Nephron (organoid): Measurements from ENCODE around the gene PKIB.
"Not testable (repeated sequence)": the region's sequence is repeated elsewhere in the genome, so short reads cannot be mapped to it uniquely, and the experiment has no call there.

Source experiments
- H3K27ac Mint-ChIP-seq, 3 experiments: 2 replicates each; pipeline ENCODE4 v1.8.0; 2020; ENCODE audit warnings: mixed read lengths in 3 of 3, mild to moderate bottlenecking in 2 of 3, moderate library complexity in 1 of 3
- H3K27me3 Mint-ChIP-seq: 2 replicates; pipeline ENCODE4 v1.8.0; 2021; ENCODE audit warnings: low read depth, mild to moderate bottlenecking, moderate library complexity, mixed read lengths
- H3K36me3 Mint-ChIP-seq: 2 replicates; pipeline ENCODE4 v1.8.0; 2020; ENCODE audit warnings: low read depth, mixed read lengths
- H3K4me1 Mint-ChIP-seq: 2 replicates; pipeline ENCODE4 v1.8.0; 2020; ENCODE audit warnings: mixed read lengths
- H3K4me3 Mint-ChIP-seq, 3 experiments: 2 replicates each; pipeline ENCODE4 v1.8.0; 2020; ENCODE audit warnings: mild to moderate bottlenecking in 3 of 3, mixed read lengths in 3 of 3, moderate library complexity in 2 of 3
- H3K9me3 Mint-ChIP-seq: 2 replicates; pipeline ENCODE4 v1.8.0; 2020; ENCODE audit warnings: mixed read lengths
- TF ChIP-seq, protein P1 (sequence below), 3 experiments: fragments of 200-600 bp; sonication (generic); IDR thresholded peaks; one replicate each; pipeline ENCODE4 v1.5.0; 2021; ENCODE audit warnings: antibody characterized with exemption in 3 of 3; ENCODE audit not compliant: unreplicated experiment in 3 of 3

Gene PKIB

DNA sequence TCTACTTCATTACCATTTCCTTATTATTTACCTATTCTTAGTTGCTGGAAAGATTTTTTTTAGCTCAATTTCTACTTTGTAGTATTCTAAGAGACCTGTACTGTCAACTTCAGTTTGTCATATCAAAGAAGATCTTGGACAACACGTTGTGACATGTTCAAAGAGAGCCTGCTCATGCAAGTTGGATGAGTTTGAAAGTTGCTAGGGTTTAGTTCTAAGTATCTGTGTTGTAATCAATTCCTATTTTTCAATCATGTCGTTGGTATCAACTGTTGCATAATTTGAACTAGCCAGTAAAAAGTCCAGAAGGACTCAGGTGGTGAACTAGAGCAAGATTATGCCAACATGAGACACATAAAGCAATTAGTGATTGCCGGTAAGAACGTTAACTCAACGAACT lies 30.2 kb downstream of the PKIB start:
- Mint-ChIP-seq H3K27ac (no peak overlapping the region), H3K4me3 (no peak overlapping the region), H3K4me1 (no peaks in the 10 kb centered on the region), H3K27me3 (peaks cover 3% of the 10 kb centered on the region), H3K9me3 (no peaks in the 10 kb centered on the region), H3K36me3 (no peaks in the 10 kb centered on the region)
- TF ChIP-seq, protein P1, sequence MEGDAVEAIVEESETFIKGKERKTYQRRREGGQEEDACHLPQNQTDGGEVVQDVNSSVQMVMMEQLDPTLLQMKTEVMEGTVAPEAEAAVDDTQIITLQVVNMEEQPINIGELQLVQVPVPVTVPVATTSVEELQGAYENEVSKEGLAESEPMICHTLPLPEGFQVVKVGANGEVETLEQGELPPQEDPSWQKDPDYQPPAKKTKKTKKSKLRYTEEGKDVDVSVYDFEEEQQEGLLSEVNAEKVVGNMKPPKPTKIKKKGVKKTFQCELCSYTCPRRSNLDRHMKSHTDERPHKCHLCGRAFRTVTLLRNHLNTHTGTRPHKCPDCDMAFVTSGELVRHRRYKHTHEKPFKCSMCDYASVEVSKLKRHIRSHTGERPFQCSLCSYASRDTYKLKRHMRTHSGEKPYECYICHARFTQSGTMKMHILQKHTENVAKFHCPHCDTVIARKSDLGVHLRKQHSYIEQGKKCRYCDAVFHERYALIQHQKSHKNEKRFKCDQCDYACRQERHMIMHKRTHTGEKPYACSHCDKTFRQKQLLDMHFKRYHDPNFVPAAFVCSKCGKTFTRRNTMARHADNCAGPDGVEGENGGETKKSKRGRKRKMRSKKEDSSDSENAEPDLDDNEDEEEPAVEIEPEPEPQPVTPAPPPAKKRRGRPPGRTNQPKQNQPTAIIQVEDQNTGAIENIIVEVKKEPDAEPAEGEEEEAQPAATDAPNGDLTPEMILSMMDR (IDR thresholded peaks at IDR 0.05; ENCODE audit: unreplicated experiment in 3 of 3), result no peak

DNA sequence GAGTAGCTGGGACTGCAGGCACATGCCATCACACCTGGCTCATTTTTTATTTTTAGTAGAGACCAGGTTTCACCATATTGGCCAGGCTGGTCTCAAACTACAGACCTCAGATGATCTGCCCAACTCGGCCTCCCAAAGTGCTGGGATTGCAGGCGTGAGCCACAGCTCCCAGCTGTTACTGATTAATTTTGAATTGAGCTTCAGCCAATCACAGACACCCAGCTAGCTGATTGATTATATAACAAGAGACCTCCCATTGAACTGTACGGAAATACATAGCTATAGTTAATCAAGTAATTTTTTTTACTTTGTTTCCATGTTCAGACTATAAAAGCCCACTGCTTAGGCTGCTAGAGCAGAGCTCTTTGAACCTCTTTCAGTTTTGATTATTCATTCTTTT lies 31.6 kb downstream of the PKIB start:
- TF ChIP-seq, protein P1 (IDR thresholded peaks at IDR 0.05; ENCODE audit: unreplicated experiment in 3 of 3), result no peak
- H3K27ac Mint-ChIP-seq, result no peak overlapping the region
- peaks cover 6% of the 10 kb centered on the region for H3K27me3 Mint-ChIP-seq
- H3K9me3 Mint-ChIP-seq, result no peaks in the 10 kb centered on the region
- H3K4me1 Mint-ChIP-seq, result no peaks in the 10 kb centered on the region
- H3K36me3 Mint-ChIP-seq, result no peaks in the 10 kb centered on the region
- H3K4me3 Mint-ChIP-seq, result no peak overlapping the region

DNA sequence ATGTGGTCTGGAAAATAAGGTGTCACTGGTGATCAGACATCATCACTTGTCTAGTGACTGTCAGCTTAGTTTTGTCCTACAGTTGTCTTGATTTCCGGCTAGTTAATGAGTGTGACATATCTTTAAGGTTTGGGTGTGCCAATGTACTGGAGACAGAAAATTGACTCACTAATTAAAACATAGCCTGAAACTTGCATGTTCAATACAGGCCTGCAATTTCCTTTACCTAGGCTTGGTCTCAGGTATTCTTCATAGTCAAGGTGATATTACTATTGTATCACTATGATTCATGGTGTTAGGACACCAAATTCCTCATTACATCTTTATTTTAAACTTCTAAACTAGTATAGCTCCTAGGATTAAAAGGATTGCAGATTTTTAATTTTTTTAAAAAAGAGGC lies 32.4 kb downstream of the PKIB start:
- not testable (repeated sequence) for H3K4me3 Mint-ChIP-seq, H3K9me3 Mint-ChIP-seq, H3K27me3 Mint-ChIP-seq, H3K4me1 Mint-ChIP-seq, H3K27ac Mint-ChIP-seq, H3K36me3 Mint-ChIP-seq

DNA sequence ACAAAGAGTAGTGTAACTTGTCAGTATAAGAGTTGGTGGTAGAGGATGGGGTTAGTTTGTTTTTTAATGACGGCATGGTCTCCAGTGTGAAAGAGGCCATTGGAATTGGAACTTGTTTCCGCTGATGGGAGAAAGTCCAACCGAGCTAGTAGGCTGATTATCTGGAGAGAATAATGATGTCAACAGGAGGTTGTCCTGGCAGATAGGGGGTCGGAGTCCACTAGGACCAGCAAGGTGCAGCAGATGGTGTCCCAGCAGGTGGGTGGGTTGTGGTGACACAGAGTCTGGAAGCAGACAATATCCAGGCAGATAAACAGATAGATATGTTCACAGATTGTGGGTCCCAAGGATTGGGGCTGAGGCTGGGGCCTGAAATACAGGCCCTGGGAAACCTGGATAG lies 35.1 kb downstream of the PKIB start:
- Mint-ChIP-seq H3K36me3 (no peaks in the 10 kb centered on the region), H3K27ac (no peak overlapping the region), H3K9me3 (no peaks in the 10 kb centered on the region), H3K27me3 (peaks cover 6% of the 10 kb centered on the region), H3K4me3 (no peak overlapping the region), H3K4me1 (no peaks in the 10 kb centered on the region)
- TF ChIP-seq, protein P1 (IDR thresholded peaks at IDR 0.05; ENCODE audit: unreplicated experiment in 3 of 3), result no peak

DNA sequence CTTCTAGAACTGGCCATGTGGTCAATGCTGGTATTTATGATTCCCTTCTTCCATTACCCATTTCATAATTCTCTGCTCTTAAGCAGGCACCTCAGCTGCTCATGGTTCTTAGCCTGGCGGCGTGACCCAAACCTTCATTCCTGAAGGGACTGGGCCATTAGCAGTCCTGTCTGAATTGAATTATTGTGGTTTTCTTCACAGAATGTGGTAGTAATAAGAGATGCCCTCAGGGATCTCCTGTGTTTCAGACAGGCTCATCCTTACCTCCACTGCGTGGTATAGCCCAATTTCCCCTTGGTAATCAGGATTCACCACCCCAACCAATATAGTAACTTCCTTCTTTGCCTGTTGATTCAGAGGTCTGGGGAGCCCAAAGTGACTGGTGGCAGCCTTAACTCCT lies 37.6 kb downstream of the PKIB start:
- Mint-ChIP-seq H3K27me3 (peaks cover 6% of the 10 kb centered on the region), H3K9me3 (no peaks in the 10 kb centered on the region), H3K4me3 (no peak overlapping the region), H3K27ac (no peak overlapping the region), H3K4me1 (no peaks in the 10 kb centered on the region), H3K36me3 (no peaks in the 10 kb centered on the region)
- TF ChIP-seq, protein P1 (IDR thresholded peaks at IDR 0.05; ENCODE audit: unreplicated experiment in 3 of 3), result no peak

DNA sequence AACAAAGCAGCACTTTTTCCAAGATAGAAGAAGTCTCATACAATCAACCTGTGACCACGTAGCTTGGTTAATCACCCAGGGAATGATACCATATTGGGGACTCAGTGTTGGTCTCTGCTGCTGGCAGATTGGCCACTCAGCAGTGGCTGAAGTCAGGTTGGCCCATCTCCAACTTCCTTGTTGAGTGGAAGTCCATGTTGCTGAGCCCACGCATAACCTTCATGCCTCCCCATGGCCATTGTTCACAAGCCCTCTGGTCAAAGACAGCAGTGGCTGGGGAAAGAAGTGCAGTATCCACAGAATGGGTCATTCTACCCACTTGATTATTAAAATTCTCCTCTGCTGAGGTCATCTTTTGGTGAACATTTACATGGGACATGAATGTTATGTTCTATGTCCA lies 38.5 kb downstream of the PKIB start:
- Mint-ChIP-seq H3K4me3 (no peak overlapping the region), H3K36me3 (no peaks in the 10 kb centered on the region), H3K9me3 (no peaks in the 10 kb centered on the region), H3K27ac (no peak overlapping the region), H3K27me3 (peaks cover 6% of the 10 kb centered on the region), H3K4me1 (no peaks in the 10 kb centered on the region)
- TF ChIP-seq, protein P1 (IDR thresholded peaks at IDR 0.05; ENCODE audit: unreplicated experiment in 3 of 3), result no peak
